Measurements from ENCODE around the gene ATXN10. TPM values are rescaled to one million over a fixed set of nuclear protein-coding genes. Genes with fewer than 3 reads are reported as not detected.

The ATXN10 gene
- total RNA-seq, 4 donors from 2014 or later: 79.0 to 152 (median 88.3) TPM

DNA sequence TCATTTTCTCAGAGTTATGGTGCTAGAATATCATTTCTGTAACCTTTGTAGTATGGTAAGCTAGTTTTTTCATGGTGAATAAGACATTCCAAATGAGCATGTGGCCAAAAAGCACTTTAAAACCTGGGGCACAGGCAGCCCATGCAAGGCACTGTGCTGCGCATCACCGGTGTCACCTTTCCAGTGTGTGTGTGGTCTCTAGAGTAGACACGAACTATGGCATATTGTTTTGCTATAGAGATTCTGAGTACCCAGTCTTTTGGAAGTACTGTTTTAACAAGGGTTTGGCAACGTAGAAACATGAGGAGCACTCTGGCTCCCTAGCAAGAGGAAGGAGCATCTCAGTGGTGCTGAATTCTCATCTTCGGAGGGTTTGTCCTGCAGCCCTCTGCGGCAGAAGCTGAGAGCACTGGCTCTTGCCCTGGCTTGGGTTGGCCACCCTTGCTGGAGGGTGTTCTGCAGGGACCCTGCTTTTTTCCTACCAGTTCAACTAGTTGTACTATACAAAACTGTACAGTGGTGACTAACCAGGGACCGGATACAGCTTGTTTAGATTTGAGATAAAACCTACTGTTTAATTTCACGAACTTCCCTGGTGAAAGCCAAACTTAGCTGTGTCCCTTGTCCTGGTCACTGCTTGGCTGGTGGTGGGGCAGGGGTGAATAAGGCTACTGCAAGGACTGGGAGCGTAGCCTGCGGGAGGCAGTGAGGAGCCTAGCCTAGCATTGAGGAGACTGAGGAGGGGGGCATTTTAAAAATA is 135.7 kb downstream of the ATXN10 start:
- H3K9me3 ChIP-seq: no peaks in the 10 kb centered on the region
- no peak for TF ChIP-seq POLR2A (IDR thresholded peaks at IDR 0.05)
- TF ChIP-seq, protein P1, sequence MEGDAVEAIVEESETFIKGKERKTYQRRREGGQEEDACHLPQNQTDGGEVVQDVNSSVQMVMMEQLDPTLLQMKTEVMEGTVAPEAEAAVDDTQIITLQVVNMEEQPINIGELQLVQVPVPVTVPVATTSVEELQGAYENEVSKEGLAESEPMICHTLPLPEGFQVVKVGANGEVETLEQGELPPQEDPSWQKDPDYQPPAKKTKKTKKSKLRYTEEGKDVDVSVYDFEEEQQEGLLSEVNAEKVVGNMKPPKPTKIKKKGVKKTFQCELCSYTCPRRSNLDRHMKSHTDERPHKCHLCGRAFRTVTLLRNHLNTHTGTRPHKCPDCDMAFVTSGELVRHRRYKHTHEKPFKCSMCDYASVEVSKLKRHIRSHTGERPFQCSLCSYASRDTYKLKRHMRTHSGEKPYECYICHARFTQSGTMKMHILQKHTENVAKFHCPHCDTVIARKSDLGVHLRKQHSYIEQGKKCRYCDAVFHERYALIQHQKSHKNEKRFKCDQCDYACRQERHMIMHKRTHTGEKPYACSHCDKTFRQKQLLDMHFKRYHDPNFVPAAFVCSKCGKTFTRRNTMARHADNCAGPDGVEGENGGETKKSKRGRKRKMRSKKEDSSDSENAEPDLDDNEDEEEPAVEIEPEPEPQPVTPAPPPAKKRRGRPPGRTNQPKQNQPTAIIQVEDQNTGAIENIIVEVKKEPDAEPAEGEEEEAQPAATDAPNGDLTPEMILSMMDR (IDR thresholded peaks at IDR 0.05): no peak
- no peak for DNase-seq
- H3K4me1 ChIP-seq: peaks cover 6 to 20% (median 8%) of the 10 kb centered on the region in 3 donors
- H3K4me3 ChIP-seq: no peak overlapping the region
- H3K27ac ChIP-seq: no peak overlapping the region
- H3K27me3 ChIP-seq: no peaks in the 10 kb centered on the region
- WGBS, 2 donors: 84 to 86% methylated on average over 9 to 10 of the region's 10 CpGs
- intact Hi-C loops (cut with DNase I): no loop called here
- peaks cover 0 to 28% (median 0%) of the 10 kb centered on the region in 3 donors for H3K36me3 ChIP-seq

DNA sequence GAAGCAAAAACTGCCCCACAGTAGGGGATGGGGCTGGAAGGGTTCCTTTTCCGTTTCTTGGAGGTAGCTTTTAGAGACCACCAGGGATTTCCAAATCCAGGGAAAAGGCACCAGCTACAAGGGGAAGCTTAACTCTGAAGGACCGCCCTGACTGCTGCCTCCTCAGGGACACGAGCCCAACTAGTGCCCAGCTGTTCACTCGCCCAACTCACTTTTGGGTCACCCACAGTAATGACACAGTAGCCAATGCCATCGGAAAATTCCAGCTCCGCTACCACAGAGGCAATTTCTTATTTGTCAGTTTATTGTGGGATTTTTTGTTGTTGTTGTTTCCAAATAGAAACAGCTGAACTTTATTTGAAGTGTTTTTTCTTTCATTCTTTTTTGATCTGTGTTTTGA is 141.3 kb downstream of the ATXN10 start:
- H3K36me3 ChIP-seq: peaks cover 0 to 53% (median 0%) of the 10 kb centered on the region in 3 donors
- H3K27ac ChIP-seq: no peak overlapping the region
- H3K4me3 ChIP-seq: no peak overlapping the region
- no peak for DNase-seq
- WGBS, 2 donors: 90 to 100% methylated on average over 5 to 6 of the region's 6 CpGs
- no peaks in the 10 kb centered on the region for H3K9me3 ChIP-seq
- H3K27me3 ChIP-seq: no peaks in the 10 kb centered on the region
- H3K4me1 ChIP-seq: peaks cover 0 to 17% (median 4%) of the 10 kb centered on the region in 3 donors
- TF ChIP-seq, protein P1 (IDR thresholded peaks at IDR 0.05): no peak
- TF ChIP-seq POLR2A (IDR thresholded peaks at IDR 0.05): no peak
- intact Hi-C loops (cut with DNase I): no loop called here

DNA sequence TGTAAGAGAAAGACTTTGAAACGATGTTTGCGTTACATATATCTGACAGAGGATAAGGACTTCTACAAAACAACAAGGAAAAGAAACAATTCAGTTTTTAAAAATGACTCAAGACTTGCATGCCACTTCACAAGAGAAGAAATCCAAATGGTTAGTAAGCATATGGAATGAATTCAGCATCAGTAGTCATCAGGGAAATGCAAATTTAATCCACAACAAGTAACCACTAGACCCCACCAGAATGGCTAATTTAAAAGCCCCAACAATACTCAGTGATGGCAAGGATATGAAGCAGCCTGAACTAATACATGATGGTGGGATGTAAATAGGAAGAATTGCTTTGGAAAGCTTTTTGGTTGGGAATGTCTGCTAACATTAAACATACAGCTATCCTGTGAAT is 142.6 kb downstream of the ATXN10 start:
- TF ChIP-seq POLR2A (IDR thresholded peaks at IDR 0.05): no peak
- TF ChIP-seq, protein P1 (IDR thresholded peaks at IDR 0.05): no peak
- DNase-seq: no peak

DNA sequence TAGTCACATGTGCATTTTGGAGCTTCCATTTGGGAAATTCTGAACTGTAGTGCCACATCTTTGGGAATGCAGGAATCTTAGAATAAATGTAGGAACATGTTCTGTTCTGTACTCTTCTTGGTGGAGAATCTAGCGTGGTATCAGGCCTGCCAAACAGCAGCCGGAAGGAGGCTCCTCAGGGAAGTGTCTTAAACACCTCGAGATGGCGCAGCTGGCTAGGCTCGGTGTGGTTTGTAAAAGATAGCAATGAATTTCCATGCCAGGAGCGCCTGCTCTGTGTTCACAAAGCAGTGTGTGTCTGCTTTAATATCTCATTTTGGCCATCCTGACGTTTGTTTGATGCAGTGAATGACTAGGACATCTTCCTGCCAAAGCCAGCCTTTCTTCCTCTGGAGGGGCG is 145.1 kb downstream of the ATXN10 start:
- DNase-seq: no peak
- Histone ChIP-seq H3K4me1 (peaks cover 4 to 29% (median 4%) of the 10 kb centered on the region in 3 donors), H3K27ac (peak overlapping the region in 2 of 4 donors; percentile 76 to 78), H3K4me3 (no peak overlapping the region), H3K36me3 (peaks cover 0 to 52% (median 0%) of the 10 kb centered on the region in 3 donors), H3K27me3 (no peaks in the 10 kb centered on the region), H3K9me3 (no peaks in the 10 kb centered on the region)
- intact Hi-C loops (cut with DNase I): no loop called here
- WGBS, 2 donors: 47 to 81% methylated on average over 8 of the region's 8 CpGs
- no peak for TF ChIP-seq POLR2A (IDR thresholded peaks at IDR 0.05)
- TF ChIP-seq, protein P1 (IDR thresholded peaks at IDR 0.05): peak in 1 of 6 experiments; percentile 33

More for the DNA sequence above, 142.6 kb downstream of the ATXN10 start:
- intact Hi-C loops (cut with DNase I): no loop called here
- peaks cover 4 to 29% (median 4%) of the 10 kb centered on the region in 3 donors for H3K4me1 ChIP-seq
- no peaks in the 10 kb centered on the region for H3K27me3 ChIP-seq
- no peak overlapping the region for H3K27ac ChIP-seq
- H3K4me3 ChIP-seq: no peak overlapping the region
- WGBS, 2 donors: 95 to 96% methylated on average over 2 of the region's 2 CpGs
- no peaks in the 10 kb centered on the region for H3K9me3 ChIP-seq
- peaks cover 0 to 45% (median 0%) of the 10 kb centered on the region in 3 donors for H3K36me3 ChIP-seq

DNA sequence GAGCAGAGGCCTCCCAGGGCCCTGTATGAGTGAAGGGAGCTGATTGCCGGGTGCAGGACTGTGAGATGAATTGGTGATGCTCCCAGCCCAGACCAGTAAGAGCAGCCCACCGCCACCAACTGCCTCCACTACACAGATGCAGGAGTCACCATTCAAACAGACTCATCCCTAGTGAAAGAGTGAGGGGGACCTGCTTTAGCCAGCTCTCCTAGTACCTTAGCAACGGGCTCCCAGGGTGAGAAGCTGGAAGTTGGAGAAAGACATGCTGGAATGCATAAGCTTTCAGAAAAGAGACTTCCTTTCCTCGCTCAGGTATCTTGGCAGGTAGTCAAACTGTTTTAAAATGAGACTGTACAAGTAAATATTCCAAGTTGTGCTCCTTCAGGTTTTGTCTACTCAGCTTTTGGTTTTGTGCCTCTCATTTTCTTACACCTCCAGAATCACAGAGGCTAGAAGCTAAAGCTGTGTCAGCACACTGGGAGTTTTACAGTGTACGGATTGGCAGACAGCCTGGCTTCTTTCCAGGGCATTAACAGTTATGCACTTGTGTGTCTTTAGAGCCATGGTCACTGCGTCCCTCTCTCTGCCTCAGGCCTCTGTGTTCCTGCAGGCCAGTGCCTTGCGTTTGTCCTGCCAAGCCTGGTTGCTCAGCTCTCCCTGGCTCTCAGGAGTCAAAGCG is 146.2 kb downstream of the ATXN10 start:
- intact Hi-C loops (cut with DNase I): no loop called here
- no peak for TF ChIP-seq POLR2A (IDR thresholded peaks at IDR 0.05)
- TF ChIP-seq, protein P1 (IDR thresholded peaks at IDR 0.05): no peak
- Histone ChIP-seq H3K27me3 (no peaks in the 10 kb centered on the region), H3K4me1 (peaks cover 4 to 29% (median 4%) of the 10 kb centered on the region in 3 donors), H3K27ac (peak overlapping the region in 3 of 4 donors; percentile 72 to 78 (median 76)), H3K36me3 (peaks cover 0 to 41% (median 0%) of the 10 kb centered on the region in 3 donors), H3K9me3 (no peaks in the 10 kb centered on the region), H3K4me3 (no peak overlapping the region)
- WGBS, 2 donors: 52 to 59% methylated on average over 4 to 7 of the region's 8 CpGs
- DNase-seq: no peak

Data from esophagus squamous epithelium (tissue), 5 donors.